GM12864 (cell line): ENCODE data around the gene PTK6.

Source experiments
- DNase-seq: peaks from one replicate; pipeline ENCODE4 v3.0.0-alpha.2; 2011; ENCODE audit warnings: low read depth
- H3K4me3 ChIP-seq: 2 replicates; pipeline ENCODE4 v1.5.1; 2011; ENCODE audit warnings: mild to moderate bottlenecking, low read depth, low read length, control low read depth
- TF ChIP-seq, protein P1 (sequence below): IDR thresholded peaks from 2 replicates; pipeline ENCODE4 v1.5.1; 2011; ENCODE audit warnings: low read depth, mild to moderate bottlenecking, moderate library complexity, low read length, control low read depth, inconsistent platforms; ENCODE audit errors: missing control alignments

Gene PTK6

DNA sequence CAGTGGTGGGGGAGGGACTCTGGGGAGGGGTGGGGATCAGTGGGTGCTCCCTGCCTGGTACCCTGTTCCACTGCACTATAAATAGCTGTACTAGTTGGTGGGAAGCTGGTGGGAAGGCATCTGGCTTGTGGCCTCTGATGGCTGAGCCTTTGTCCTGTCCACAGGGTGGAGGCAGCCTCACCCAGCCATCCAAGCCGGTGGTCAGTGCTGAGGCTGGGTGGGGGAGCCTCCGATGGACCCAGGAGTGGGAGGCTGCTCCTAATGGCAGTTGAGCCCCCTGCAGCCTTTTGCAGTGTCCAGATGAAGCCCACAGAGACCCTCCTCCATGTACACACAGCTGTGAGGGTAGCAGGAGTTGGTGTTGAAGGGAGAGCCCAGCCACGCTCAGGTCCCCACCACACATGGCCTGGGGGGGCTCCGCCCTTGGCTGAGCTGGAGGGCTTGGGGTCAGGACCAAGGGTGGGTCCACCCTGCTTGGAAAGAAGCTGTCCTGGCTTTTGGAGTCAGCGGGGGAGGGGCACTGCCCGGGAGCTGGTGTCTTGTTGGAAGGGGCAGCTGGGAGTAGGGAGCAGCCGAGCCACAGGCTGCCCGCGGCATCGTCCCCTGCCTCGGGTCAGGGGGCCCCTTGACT lies 14.1 kb downstream of the PTK6 start:
- H3K4me3 ChIP-seq, result no peak overlapping the region
- TF ChIP-seq, protein P1, sequence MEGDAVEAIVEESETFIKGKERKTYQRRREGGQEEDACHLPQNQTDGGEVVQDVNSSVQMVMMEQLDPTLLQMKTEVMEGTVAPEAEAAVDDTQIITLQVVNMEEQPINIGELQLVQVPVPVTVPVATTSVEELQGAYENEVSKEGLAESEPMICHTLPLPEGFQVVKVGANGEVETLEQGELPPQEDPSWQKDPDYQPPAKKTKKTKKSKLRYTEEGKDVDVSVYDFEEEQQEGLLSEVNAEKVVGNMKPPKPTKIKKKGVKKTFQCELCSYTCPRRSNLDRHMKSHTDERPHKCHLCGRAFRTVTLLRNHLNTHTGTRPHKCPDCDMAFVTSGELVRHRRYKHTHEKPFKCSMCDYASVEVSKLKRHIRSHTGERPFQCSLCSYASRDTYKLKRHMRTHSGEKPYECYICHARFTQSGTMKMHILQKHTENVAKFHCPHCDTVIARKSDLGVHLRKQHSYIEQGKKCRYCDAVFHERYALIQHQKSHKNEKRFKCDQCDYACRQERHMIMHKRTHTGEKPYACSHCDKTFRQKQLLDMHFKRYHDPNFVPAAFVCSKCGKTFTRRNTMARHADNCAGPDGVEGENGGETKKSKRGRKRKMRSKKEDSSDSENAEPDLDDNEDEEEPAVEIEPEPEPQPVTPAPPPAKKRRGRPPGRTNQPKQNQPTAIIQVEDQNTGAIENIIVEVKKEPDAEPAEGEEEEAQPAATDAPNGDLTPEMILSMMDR, result no peak
- DNase-seq, result no peak

DNA sequence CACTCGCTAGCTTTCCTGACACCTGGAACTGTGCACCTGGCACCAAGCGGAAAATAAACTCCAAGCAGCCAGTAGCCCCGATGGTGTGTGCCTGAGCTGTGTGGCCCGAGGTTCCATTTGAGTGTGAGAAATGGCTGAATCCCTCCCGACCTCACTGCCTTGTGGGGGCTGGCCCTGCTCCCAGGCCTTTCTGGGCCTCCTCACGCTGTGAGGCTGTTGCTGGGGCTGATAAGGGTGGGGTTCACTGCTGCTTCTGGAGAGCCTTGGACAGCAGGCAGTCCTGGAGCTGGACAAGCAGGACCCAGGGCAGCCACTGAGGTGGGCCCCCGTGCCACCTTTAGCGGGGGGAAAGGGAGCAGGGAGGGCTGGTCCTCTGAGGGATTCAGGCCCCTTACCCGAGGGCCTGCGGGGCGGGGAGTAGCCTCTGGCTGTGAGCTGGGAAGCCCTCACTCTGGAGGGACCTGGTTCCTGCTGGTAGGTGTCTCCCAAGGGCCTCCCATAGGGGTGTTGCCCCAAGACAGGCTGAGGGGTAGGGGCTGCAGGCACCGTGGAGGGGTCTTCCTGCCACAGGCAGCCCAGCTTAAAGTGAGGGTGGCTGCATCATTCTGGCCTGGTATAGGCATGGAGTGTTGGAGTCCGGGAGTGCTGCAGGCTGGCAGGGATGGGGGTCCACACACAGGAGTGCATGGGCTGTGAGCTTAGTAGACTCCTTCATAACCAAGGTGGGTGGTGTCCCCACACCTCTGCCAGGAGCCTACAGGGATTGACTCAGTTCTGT lies 14.9 kb downstream of the PTK6 start:
- H3K4me3 ChIP-seq, result no peak overlapping the region
- TF ChIP-seq, protein P1, result no peak
- DNase-seq, result no peak

DNA sequence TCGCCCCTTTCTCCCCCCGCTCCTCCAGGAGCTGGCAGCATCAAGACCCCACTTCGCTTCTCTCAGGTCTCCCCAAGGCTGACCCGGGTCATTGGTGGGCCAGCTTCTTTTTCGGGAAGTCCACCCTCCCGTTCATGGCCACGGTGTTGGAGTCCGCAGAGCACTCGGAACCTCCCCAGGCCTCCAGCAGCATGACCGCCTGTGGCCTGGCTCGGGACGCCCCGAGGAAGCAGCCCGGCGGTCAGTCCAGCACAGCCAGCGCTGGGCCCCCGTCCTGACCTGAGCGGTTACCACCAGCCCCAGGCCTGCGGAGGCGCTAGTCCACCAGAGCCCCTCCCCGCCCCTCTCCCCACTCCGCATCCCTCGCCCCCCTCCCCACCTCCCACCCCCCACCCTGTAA lies 15.6 kb downstream of the PTK6 start:
- no peak for DNase-seq
- peak overlapping the region; percentile 77 for H3K4me3 ChIP-seq
- TF ChIP-seq, protein P1, result no peak

DNA sequence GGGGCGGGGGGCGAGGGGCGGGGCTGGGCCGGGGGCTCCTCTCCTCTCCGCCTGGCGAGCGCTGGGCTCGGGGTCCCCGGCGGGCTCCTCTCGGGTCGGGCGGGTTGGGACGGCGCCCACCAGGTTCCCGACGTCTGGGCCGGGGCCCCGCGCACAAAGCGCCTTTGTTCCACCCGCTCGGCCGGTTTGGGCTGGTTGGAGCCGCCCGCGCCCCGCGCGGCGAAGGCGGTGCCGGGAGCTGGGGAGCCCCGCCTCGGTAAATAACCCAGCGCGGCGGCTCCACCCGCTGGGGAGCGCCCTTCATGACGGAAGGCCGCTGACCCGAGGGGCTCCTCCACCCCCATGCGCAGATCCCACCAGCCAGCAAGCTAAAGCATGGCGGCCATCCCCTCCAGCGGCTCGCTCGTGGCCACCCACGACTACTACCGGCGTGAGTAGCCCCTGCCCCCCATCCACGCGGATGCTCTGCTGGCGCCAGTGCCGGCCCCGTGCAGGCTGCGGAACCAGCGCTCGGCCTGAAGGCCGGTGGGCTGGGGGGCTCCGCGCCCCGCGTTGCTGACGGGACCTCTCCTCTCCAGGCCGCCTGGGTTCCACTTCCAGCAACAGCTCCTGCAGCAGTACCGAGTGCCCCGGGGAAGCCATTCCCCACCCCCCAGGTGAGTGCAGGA lies 16.1 kb downstream of the PTK6 start:
- TF ChIP-seq, protein P1, result no peak
- no peak for DNase-seq
- H3K4me3 ChIP-seq, result peak overlapping the region; percentile 77

DNA sequence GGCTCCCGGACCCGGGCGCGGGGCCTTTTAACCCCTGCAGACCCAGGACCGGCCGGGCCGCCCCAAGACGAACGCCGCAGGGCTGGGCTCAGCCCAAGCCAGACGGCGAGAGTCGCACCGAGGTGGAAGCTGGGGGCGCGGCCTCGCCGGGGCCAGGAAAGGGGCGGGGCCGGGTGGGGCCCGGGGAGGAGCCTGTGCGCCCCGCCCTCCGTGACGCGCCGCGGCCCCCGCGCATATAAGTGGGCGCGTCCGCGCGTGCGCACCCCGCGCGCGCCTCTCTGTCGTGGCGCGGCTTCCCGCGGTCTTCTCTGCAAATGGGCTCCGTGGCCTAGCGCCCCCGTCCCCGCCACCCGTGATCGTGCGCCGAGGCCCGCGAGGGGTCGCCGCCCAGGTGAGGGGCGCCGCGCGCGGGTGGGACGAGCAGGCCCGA lies 16.7 kb downstream of the PTK6 start, which contains the start of gene PPDPF:
TSS of gene PPDPF (plus strand) at position 262 of the 430 bp plus-strand sequence. CDS start 544 bp downstream, outside the sequence.
- DNase-seq, result no peak
- TF ChIP-seq, protein P1, result no peak
- peak within 1 kb of the TSS; percentile 77 for H3K4me3 ChIP-seq

DNA sequence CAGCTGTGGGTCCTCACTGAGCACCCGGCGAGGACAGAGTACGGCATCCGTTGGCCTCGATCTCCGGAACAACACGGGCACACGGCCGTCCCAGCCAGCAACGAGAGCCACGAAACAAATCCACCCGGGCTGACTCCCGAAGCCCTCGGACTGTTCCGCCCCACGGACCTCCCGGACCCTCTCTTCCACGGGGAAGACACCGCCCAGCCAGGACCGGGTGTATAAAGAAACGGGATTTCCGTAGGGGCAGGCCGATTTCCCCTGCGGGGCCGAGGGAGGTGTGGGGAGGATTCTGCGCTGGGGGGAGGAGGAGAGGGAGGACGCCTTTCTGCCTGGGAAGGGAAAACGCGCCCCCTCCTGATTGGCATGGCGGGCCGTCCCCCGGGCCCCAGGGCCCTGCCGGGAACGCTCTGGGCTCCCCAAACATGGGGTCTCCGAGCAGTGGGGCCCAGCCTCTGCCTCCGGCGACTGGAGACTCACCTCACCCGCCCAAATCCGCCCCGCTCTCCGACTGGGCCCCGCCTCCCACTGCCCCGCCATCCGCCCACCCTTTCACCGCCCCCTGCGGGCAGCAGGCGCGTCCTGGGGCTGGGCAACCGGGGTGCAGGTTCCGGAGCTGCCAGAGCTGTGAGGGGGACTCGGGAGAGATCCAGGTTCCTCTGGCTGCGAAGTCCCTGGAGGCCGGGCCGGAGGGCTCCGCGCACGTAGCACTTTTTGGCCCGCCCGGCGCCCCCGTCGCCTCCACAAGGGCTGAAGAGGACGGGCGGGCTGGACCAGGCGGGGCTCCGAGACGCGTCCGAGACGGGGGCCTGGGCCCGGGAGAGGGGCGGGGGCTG lies 17.3 kb downstream of the PTK6 start:
- peak overlapping the region; percentile 77 for H3K4me3 ChIP-seq
- no peak for DNase-seq
- TF ChIP-seq, protein P1, result peak; percentile 16
